GM21390 (cell line): ENCODE data around the gene PRAMEF7.
"Not testable (repeated sequence)": the region's sequence is repeated elsewhere in the genome, so short reads cannot be mapped to it uniquely, and the experiment has no call there.

Experiments used
- ATAC-seq: cut with Tn5 transposase; IDR thresholded peaks from one replicate; pipeline ENCODE4 v1.9.1; 2021; ENCODE audit not compliant: unreplicated experiment

Gene PRAMEF7

GRCh38 chr1:12916310-12916709 is at the start of gene PRAMEF7:
TSS of gene PRAMEF7 (plus strand) at chr1:12916610. CDS start at chr1:12917693, 1,083 bp downstream.
- not testable (repeated sequence) for ATAC-seq

- ATAC-seq, result not testable (repeated sequence)
Observed at GRCh38 chr1:12878453-12878852, 38.0 kb upstream of the PRAMEF7 start.

GRCh38 chr1:12886101-12886500 is 30.3 kb upstream of the PRAMEF7 start, which contains the start of gene PRAMEF4:
TSS of gene PRAMEF4 (minus strand) at chr1:12886201. CDS start at chr1:12883394, 2,807 bp downstream.
- not testable (repeated sequence) for ATAC-seq

DNA sequence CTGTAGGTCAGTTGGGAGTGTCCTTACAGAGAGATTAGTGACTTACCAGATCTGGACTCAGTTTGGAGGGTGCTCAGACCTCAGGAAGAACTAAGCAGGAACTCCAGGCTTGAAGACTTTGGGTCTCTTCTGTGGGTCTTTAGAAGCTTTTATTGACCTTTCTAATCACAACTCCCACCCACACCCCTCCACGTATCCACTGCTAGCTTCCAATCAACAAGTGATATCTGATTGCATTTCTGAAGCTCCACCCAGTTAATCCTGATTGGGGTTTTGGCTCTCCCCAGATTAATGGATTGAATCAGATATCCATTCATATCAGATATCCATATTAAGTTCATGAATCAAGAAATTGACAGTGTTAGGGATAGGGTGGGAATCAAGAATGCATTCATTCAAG is 18.2 kb upstream of the PRAMEF7 start, which contains the start of gene PRAMEF10:
PRAMEF10 (minus strand) TSS at position 101 of the 400 bp plus-strand sequence. CDS start 2,423 bp downstream, outside the sequence.
- ATAC-seq, result not testable (repeated sequence)

- ATAC-seq, result not testable (repeated sequence)
Observed at GRCh38 chr1:12899186-12899585, 17.2 kb upstream of the PRAMEF7 start.

- not testable (repeated sequence) for ATAC-seq
Observed at GRCh38 chr1:12903793-12904572, 12.4 kb upstream of the PRAMEF7 start.

DNA sequence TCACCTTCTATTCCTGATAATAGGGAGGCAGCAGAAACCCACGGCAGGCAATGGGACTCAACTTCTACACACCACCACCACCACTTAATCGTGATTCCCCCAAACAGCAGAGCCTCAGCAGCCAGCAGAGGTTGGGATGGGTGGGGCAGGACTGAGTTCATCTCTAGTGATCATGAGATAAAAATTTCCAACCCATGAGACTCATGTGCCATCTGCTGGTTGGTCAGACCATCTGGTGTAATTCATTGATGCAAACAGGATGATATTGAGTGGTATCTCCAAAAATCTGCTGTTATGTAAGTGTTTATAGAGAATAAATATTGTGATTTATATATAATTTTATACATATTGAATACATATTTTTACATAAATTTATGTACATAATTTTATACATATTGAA is 5.3 kb downstream of the PRAMEF7 start:
- not testable (repeated sequence) for ATAC-seq

GRCh38 chr1:12924368-12924767 is 8.0 kb downstream of the PRAMEF7 start:
- not testable (repeated sequence) for ATAC-seq

DNA sequence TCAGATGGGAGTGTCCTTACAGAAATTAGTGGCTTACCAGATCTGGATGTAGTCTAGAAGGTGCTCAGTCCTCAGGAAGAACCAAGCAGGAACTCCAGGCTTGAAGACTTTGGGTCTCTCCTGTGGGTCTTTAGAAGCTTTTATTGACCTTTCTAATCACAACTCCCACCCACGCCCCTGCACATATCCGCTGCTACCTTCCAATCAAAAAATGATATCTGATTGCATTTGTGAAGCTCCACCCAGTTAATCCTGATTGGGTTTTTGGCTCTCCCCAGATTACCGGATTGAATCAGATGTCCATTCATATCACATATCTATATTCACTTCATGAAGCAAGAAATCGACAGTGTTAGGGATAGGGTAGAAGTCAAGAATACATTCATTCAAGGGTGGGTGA is 31.1 kb downstream of the PRAMEF7 start, which contains the start of gene PRAMEF6:
PRAMEF6 (minus strand) TSS at position 101 of the 400 bp plus-strand sequence. CDS start 5,062 bp downstream, outside the sequence.
- ATAC-seq, result not testable (repeated sequence)
